GM18498 (cell line): ENCODE results near the gene ACOT12.
"Not testable (repeated sequence)": the region's sequence is repeated elsewhere in the genome, so short reads cannot be mapped to it uniquely, and the experiment has no call there.

Source experiments
- ATAC-seq: cut with Tn5 transposase; IDR thresholded peaks from one replicate; pipeline ENCODE4 v1.9.1; 2021; ENCODE audit warnings: mild to moderate bottlenecking, moderate library complexity; ENCODE audit not compliant: unreplicated experiment

The ACOT12 gene

DNA sequence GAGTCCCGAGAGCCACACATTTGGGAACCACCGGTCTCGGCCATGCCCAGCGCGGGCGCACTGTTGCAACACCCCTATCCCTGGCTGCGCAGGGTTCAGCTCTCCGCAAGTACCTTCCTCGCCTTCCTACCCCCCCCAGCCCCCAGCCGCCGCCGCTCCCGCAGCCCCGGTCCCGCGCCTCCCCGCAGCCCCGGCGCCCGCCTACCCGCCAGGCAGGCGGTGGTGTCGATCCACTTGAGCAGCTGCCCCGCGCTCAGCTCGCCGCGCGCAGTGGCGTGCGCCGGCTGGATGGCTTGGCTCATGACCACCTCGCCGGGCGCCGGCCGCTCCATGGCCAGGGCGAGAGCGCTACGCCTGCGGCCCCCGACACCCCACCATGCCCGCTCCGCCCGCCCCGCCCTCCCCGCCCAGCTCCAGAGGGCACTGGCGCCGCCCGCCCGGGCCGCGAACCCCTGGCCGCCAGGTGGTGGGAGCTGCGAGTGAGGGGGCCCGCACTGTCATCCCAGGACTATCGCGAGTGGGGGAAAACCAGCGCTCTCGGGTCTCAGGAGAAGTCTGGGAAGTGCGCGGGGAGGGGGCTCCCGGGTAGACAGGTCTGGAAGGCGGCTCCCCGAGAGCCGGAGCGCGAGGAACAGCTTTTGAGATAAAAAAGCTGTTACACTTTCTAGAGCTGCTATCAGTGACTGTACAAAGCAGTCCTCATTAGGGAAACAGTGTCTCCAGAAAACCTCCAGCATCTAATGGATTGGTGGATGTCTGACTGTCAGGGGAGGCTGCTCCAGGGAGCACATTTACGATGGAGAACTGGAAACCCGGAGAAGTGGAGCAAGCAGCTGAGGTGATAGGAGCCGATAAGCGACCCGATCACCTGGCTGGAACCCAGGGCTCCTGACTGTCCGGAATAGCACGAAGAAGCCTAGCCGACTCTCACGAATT is at the start of gene ACOT12:
TSS of gene ACOT12 (minus strand) at position 352 of the 936 bp plus-strand sequence. CDS start at position 332, 20 bp downstream.
- ATAC-seq: no peak

GRCh38 chr5:81435023-81435422 is 41.1 kb upstream of the ACOT12 start:
- ATAC-seq: no peak

- no peak for ATAC-seq
These were observed 36.1 kb upstream of the ACOT12 start for GRCh38 chr5:81429985-81430384.

GRCh38 chr5:81429363-81429762 is 35.4 kb upstream of the ACOT12 start:
- no peak for ATAC-seq

- ATAC-seq: no peak
These were observed 34.9 kb upstream of the ACOT12 start for GRCh38 chr5:81428861-81429260.

GRCh38 chr5:81428446-81428845 is 34.5 kb upstream of the ACOT12 start:
- ATAC-seq: no peak

DNA sequence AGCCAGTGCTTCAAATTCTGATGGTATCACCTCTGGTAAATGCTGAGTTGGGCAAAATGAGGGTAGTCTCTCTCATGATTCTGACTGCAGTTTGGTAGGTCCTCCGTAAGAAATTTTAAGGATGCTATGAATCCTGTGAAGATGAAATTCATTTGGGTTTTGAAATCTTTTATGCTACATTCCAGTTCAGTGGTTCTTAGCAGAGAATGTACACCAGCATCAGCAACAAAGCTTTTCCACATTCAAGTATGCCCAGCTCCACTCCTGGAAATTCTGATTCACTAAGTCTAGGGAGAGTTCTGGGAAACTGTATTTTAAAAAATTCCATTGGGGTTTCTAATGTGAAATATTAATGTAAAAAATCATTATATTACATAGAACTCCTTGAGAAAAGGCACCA is 33.6 kb upstream of the ACOT12 start:
- no peak for ATAC-seq

DNA sequence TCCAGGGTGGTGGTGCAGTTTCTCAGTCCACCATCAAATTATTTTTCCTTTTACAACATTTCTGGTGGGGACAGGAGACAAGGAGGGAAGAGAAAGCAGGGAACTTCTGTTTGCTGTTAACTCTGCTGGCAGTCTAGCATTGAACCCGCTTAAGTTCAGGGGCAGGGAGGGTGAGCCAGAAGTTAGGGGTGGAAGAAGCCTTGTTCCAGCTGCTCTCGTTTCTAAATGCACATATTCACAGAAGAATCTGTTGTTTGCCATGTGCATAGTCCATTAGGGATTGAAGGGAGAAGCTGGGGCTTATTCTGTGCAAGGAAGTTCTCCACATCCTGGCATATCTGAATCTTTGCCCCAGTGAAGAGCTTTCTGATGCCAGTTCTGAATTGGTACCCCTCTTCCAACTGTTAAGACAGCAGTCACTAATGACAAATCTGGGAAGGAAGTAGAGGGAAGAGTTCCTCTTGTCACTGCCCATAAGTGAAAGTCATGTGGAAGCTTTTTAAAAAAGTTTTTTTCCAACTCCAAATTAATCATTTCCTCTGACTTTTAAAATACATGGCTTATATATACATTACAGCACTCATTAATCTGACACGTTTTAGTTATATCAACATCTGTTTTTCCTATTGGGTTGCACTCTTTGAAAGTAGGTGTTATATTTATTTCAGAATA is 32.6 kb upstream of the ACOT12 start:
- ATAC-seq: no peak

DNA sequence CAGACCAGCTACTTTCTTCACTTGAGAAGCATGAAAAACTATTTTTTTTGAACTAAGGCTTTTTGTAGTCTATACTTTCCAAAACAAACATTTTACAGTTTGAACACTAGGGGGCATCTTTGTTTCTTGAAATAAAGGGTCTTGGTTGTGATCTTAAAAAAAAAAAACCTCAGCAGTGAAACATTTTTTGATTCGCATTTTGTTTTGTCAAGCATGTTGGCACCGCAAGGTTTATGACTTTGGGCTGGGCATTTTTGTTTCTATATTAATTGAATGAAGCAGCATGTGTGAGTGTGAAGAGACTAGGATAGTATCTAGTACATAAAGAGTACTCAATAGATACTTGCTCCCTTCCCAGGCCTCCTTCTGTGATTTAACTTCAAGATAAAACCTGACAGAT is 31.6 kb upstream of the ACOT12 start:
- ATAC-seq: peak; percentile 54

DNA sequence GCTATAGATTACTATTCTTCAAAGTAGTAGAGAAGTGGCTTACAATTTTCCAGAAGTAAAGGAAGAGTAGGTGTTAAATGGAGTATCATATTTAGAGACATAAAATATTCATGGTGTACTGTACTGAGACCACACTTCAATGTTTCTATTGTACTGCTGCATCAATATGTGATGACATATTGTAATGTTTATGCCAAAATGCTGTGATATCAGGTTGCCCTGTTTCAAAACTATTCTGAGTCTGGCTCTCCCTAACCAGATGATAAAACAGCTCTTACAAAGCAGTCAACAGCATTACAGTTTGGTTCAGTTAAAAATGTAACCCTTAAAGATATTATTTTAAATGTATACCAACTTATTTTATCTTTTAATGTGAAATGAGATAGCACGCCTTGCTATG is 30.8 kb upstream of the ACOT12 start:
- no peak for ATAC-seq

DNA sequence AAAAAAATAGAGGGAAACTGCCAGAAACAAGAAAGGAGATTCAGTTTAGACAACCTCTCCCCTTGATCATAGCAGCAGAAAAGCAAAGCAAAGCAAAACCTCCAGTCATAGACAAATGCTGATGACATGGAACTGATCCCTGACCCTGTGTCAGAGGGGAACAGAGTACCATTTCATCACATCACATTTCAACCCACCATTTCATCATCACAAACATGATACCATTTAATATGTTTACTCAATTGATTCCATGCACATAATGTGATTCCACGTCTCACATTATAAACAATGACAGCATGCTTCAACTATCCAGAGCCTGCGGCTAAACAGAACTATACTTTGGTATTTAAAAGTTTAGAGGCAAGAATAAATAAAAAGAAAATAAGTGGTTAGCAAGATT is 28.7 kb upstream of the ACOT12 start:
- ATAC-seq: no peak

DNA sequence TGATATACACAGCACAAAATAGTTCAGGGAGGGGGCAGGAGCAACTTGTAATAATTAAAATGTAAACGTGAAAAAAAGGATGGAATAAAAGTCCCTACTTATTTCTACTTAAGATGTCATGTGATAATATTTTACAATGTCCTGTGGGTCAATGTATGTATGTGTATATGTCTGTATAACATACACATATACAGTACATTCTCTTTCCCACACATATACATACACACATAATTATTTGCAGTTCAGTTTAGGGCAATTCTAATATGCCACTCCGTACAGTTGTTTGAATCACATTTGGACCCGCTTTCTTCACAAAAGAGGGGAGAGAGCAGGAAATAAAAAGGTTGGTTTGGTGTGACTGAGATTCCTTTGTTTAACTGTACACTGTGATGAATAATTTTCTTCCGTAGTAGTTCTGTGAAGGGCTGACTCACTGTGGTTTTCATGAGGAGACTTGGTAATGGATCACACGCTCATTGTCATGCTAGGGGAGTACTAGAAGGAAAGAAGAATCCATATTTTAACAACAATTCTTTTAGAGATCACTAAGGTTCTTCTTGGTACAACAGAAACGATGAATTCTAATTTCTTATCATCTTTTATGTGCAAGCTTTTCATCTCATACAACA is 26.2 kb upstream of the ACOT12 start:
- no peak for ATAC-seq

- no peak for ATAC-seq
These were observed 24.7 kb upstream of the ACOT12 start for GRCh38 chr5:81418606-81419005.

DNA sequence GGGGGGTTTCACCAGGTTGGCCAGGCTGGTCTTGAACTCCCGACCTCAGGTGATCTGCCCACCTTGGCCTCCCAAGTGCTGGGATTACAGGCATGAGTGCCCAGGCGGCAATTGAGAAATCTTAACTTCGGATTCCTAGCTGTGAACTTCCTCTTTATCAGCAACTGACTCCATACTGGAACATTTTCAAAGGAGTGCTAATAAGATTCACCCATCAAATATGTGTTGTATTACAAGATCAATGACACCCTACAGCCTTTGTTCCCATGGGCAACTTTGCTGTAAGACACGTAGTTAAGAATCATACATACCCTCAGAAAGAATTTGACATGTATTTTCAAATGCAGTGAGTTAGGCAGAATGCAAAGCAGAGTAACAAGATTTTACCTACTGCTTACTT is 23.1 kb upstream of the ACOT12 start:
- no peak for ATAC-seq

DNA sequence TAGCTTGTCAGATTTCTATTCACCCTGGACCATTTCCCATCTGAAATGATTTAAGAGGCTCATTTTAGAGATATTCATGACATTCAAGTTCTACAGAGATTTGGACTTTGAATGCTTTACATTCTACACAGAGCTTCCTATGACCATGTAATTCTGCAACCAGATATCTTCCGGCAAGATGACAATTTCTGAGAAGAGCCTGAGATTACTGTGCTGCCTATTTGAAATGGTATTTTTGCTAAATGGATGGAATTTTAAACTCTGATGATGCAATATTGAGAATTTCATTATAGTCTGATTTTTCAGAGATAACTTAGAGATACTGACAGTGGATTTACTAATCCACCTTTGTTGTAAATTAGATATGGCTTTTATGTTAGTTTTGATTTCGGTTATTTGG is 16.0 kb upstream of the ACOT12 start:
- ATAC-seq: no peak

DNA sequence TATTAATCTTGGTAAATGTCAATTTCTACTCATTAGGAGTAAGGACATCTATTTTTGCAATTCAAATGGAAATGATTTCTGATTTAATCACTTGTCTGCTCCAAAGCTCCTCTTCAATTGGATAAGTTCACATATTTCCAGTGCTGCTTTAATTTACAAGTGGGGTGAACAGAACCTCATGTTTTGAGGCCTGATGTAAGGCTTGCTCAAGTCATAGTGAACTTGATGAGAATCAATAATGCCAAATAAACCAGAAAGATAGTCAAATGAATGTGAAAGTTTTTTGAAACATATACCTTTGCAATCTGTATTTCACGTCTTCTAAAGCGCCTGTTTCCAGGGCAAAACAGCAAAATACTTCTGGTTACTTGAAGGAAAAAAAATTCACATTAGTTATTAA is 15.4 kb upstream of the ACOT12 start:
- ATAC-seq: no peak

DNA sequence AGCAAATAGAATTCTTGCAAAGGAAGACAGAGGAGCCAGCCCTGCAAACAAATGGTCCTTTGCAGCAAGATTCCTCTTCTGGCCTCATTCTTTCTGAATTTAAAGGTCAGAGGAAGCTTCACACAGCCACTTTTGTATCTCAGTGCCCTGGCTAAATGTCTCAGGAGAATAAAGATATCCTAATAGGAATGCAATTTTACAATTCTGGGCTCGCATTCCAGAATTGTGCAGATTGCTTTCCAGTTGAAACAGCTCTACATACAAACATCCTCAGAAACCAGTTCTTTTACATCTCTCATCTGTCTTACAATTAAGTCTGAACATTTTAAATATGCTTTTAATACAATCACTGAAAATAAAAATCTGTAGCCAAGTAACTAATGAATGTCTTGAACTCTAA is 14.6 kb upstream of the ACOT12 start:
- no peak for ATAC-seq

GRCh38 chr5:81407811-81408210 is 13.9 kb upstream of the ACOT12 start:
- not testable (repeated sequence) for ATAC-seq

- ATAC-seq: no peak
These were observed 11.4 kb upstream of the ACOT12 start for GRCh38 chr5:81405126-81405891.

DNA sequence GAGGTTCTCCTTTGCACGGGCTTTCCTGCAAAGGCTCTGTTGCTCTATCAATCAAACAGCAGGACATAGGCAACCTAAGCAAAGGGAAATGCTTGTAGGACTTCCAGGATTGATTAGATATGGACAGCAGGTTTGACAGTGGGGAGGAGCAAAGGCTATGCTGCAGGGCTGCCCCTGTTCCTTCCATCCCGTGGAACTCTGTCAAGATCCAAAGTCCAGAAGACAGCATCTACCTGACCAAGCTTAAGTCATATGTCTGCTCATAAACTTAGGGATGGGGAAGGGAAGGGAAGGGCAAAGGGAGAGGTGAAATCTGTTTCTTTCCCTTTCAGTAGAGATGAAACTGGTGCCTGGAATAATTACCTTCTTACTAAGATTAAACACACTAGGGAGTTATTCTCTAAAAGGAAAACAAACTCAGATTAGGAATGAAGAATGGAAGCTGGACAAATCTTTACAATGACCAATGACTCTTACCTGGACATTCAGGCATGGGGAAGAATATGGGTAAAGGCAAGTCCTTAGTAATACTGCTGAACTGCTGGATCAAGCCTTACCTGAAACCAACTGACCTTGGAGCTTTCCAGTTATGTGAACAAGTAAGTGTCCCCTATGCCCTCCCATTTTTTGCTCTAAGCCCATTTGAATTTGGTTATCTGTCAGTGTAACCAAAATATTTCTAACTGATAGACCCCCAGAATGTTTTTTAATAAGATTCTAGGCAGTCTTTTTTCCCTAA is 8.4 kb upstream of the ACOT12 start:
- ATAC-seq: no peak
